Measurements from ENCODE around the gene LRRC75A. TPM values are rescaled to one million over a fixed set of nuclear protein-coding genes. Genes with fewer than 3 reads are reported as not detected.

LRRC75A gene
- total and polyA plus RNA-seq, 7 donors: 0.20 to 0.69 (median 0.30) TPM

- H3K4me1 ChIP-seq: no peaks in the 10 kb centered on the region
- H3K27ac ChIP-seq: peak overlapping the region; percentile 46
- intact Hi-C loops (cut with DNase I): no loop called here
- WGBS, 3 donors: 68 to 79% (median 71%) methylated on average over 10 of the region's 10 CpGs
- no peak for TF ChIP-seq CTCF (IDR thresholded peaks at IDR 0.05)
- peaks cover 0 to 15% of the 10 kb centered on the region in 2 donors for H3K36me3 ChIP-seq (ENCODE audit: insufficient read depth in 1 of 2, low read depth in 1 of 2)
- no peaks in the 10 kb centered on the region for H3K9me3 ChIP-seq
- DNase-seq (no peak), ATAC-seq (no peak)
- H3K27me3 ChIP-seq (ENCODE audit: insufficient read depth in 3 of 3, low read length in 2 of 3): no peaks in the 10 kb centered on the region
- no peak overlapping the region for H3K4me3 ChIP-seq
These were observed 72.1 kb downstream of the LRRC75A start for GRCh38 chr17:16419929-16420271.

GRCh38 chr17:16419074-16419928 lies 72.7 kb downstream of the LRRC75A start:
- Histone ChIP-seq H3K36me3 (ENCODE audit: insufficient read depth in 1 of 2, low read depth in 1 of 2) (peaks cover 0 to 15% of the 10 kb centered on the region in 2 donors), H3K4me1 (no peaks in the 10 kb centered on the region), H3K27me3 (ENCODE audit: insufficient read depth in 3 of 3, low read length in 2 of 3) (no peaks in the 10 kb centered on the region), H3K9me3 (no peaks in the 10 kb centered on the region), H3K4me3 (no peak overlapping the region), H3K27ac (peak overlapping the region; percentile 46)
- ATAC-seq: peak in 2 of 4 donors; percentile 26 to 31
- peak in 1 of 2 donors; percentile 19 for DNase-seq
- no peak for TF ChIP-seq CTCF (IDR thresholded peaks at IDR 0.05)
- 62 to 75% (median 68%) methylated on average over 8 of the region's 8 CpGs for WGBS, 3 donors
- intact Hi-C loops (cut with DNase I): no loop called here

- no peak overlapping the region for H3K4me3 ChIP-seq
- H3K27me3 ChIP-seq (ENCODE audit: insufficient read depth in 3 of 3, low read length in 2 of 3): no peaks in the 10 kb centered on the region
- ATAC-seq (no peak), DNase-seq (no peak)
- intact Hi-C loops (cut with DNase I): no loop called here
- peaks cover 0 to 14% of the 10 kb centered on the region in 2 donors for H3K36me3 ChIP-seq (ENCODE audit: insufficient read depth in 1 of 2, low read depth in 1 of 2)
- H3K9me3 ChIP-seq: no peaks in the 10 kb centered on the region
- WGBS, 3 donors: 43 to 89% (median 46%) methylated on average over 2 of the region's 2 CpGs
- H3K4me1 ChIP-seq: no peaks in the 10 kb centered on the region
- peak overlapping the region; percentile 7 for H3K27ac ChIP-seq
- no peak for TF ChIP-seq CTCF (IDR thresholded peaks at IDR 0.05)
These were observed 73.3 kb downstream of the LRRC75A start for GRCh38 chr17:16418685-16419068.

DNA sequence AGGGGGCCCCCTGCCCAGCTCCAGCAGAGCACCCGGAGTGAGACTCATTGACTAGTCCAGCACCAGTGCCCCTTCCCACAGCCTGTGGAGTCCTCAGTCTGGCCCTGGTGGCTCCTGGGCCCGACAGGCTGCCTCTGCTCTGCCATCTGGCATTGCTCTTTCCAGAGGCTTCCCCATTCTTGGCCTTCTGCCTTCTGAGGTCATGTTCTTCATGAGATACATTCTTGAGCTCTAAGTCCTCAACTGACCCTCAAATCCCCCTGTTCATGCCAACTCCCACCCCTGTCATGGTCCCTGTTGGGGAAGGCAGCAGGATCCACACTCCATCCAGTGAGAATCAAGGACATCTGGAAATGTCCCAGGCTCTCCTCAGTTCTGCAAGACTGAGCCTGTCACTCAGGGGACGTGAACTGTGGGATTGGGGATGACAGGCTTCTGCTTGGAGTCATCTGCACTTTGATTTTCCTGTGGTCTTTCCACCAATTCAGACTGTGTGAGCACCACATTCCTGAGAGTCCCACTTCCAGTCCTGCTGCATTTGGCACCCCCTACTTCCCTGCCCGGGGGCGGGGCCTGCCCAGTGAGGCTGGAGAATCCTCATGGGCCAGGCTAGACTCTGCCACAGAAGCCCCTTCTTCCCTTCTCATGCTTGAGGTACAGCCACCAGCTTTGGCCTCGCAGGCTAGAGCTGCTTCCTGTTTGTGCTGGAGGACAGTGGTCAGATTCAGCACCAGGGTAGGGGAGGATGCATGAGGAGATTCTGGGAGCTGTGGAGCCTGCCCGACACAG lies 73.9 kb downstream of the LRRC75A start:
- DNase-seq: peak in 1 of 2 donors; percentile 45
- no peaks in the 10 kb centered on the region for H3K27me3 ChIP-seq (ENCODE audit: insufficient read depth in 3 of 3, low read length in 2 of 3)
- peaks cover 0 to 8% of the 10 kb centered on the region in 2 donors for H3K36me3 ChIP-seq (ENCODE audit: insufficient read depth in 1 of 2, low read depth in 1 of 2)
- TF ChIP-seq CTCF (IDR thresholded peaks at IDR 0.05): no peak
- H3K9me3 ChIP-seq: no peaks in the 10 kb centered on the region
- 42 to 50% (median 45%) methylated on average over 7 of the region's 7 CpGs for WGBS, 3 donors
- H3K4me3 ChIP-seq: no peak overlapping the region
- intact Hi-C loops (cut with DNase I): no loop called here
- H3K27ac ChIP-seq: peak overlapping the region; percentile 7
- H3K4me1 ChIP-seq: no peaks in the 10 kb centered on the region
- ATAC-seq: peak in 2 of 4 donors; percentile 19 to 22

Measured in psoas muscle (tissue), 8 donors.